Measurements from ENCODE around the gene ZNF808. TPM values are rescaled to one million over a fixed set of nuclear protein-coding genes. Genes with fewer than 3 reads are reported as not detected.
"Not testable (repeated sequence)": the region's sequence is repeated elsewhere in the genome, so short reads cannot be mapped to it uniquely, and the experiment has no call there.

The ZNF808 gene
- polyA plus RNA-seq, 1 of the 3 experiments (the other 2 are of a cell fraction) = 3.3 TPM

- TF ChIP-seq IRF3 (IDR thresholded peaks at IDR 0.05; ENCODE audit: low read depth, low read length) = no peak
- no peak for TF ChIP-seq FOXJ3 (CRISPR knock-in tag; IDR thresholded peaks at IDR 0.05)
- no peak for TF ChIP-seq CTCF (IDR thresholded peaks at IDR 0.05)
Observed at GRCh38 chr19:52592301-52592700, 64.8 kb downstream of the ZNF808 start (continued).

GRCh38 chr19:52593441-52593840 is 66.0 kb downstream of the ZNF808 start:
- H3K27me3 ChIP-seq (ENCODE audit: insufficient read depth); POLR2A ChIA-PET; H2AFZ ChIP-seq (ENCODE audit: low read depth); H3K9me3 ChIP-seq; H3K27ac ChIP-seq (ENCODE audit: low read depth in 2 of 2, low read length in 1 of 2); H3K9ac ChIP-seq; H3K9me2 ChIP-seq; H3K4me1 ChIP-seq (ENCODE audit: control insufficient read depth in 1 of 2, insufficient read depth in 2 of 2, low read depth in 1 of 2, low read length in 1 of 2); H4K20me1 ChIP-seq (ENCODE audit: insufficient read depth); DNase-seq; CTCF ChIA-PET; H3K79me2 ChIP-seq (ENCODE audit: insufficient read depth); H3K4me3 ChIP-seq (ENCODE audit: low read depth in 2 of 2, low read length in 1 of 2); H3F3A ChIP-seq (replicated peaks; ENCODE audit: insufficient read depth); H3K4me2 ChIP-seq: not testable (repeated sequence)
- 100% methylated on average over 5 of the region's 25 CpGs for WGBS (ENCODE audit: low lambda C conversion rate)
- peaks cover 9 to 36% of the 10 kb centered on the region in 2 experiments for H3K36me3 ChIP-seq (replicated peaks in 1 of 2; ENCODE audit: control insufficient read depth in 1 of 2, insufficient read depth in 2 of 2, low read length in 1 of 2)

- H3K27me3 ChIP-seq (ENCODE audit: insufficient read depth) = no peaks in the 10 kb centered on the region
- no peaks in the 10 kb centered on the region for H4K20me1 ChIP-seq (ENCODE audit: insufficient read depth)
- 78% methylated on average over 3 of the region's 3 CpGs for WGBS (ENCODE audit: low lambda C conversion rate)
- no peak overlapping the region for H3K9ac ChIP-seq
- no peak overlapping the region for H3K4me3 ChIP-seq (ENCODE audit: low read depth in 2 of 2, low read length in 1 of 2)
- TF ChIP-seq CHD2 (IDR thresholded peaks at IDR 0.05; ENCODE audit: low read length, partially characterized antibody) (no peak), USF1 (IDR thresholded peaks at IDR 0.05; ENCODE audit: borderline replicate concordance, low read depth) (no peak), TEAD4 (IDR thresholded peaks at IDR 0.05; ENCODE audit: borderline replicate concordance, insufficient read depth) (no peak), FOSL2 (IDR thresholded peaks at IDR 0.05; ENCODE audit: borderline replicate concordance, low read depth) (no peak), ELF1 (IDR thresholded peaks at IDR 0.05) (no peak), TAF1 (IDR thresholded peaks at IDR 0.05; ENCODE audit: borderline replicate concordance, low read depth, low read length) (no peak), EZH2phosphoT487 (IDR thresholded peaks at IDR 0.05; ENCODE audit: borderline replicate concordance, low read depth) (no peak), REST (IDR thresholded peaks at IDR 0.05; ENCODE audit: low read depth, low read length) (no peak), MXI1 (IDR thresholded peaks at IDR 0.05; ENCODE audit: low read depth, low read length) (no peak), ZBTB33 (IDR thresholded peaks at IDR 0.05; ENCODE audit: borderline replicate concordance, low read depth) (no peak), EP300 (IDR thresholded peaks at IDR 0.05; ENCODE audit: borderline replicate concordance in 1 of 2, low read depth in 1 of 2, low read length in 1 of 2) (no peak), FOXJ3 (CRISPR knock-in tag; IDR thresholded peaks at IDR 0.05) (no peak), RAD21 (IDR thresholded peaks at IDR 0.05; ENCODE audit: low read length) (no peak), GATA2 (CRISPR knock-in tag; IDR thresholded peaks at IDR 0.05) (no peak)
- ChIA-PET POLR2A (no interaction called here), CTCF (interaction anchor here (0.6 kb wide), 2 partner anchors 10 to 132 kb away, joined by 3 read pairs; no protein-coding TSS in a partner anchor)
- no peak for DNase-seq
- no peaks in the 10 kb centered on the region for H3K9me2 ChIP-seq
- peaks cover 9 to 23% of the 10 kb centered on the region in 2 experiments for H3K36me3 ChIP-seq (replicated peaks in 1 of 2; ENCODE audit: control insufficient read depth in 1 of 2, insufficient read depth in 2 of 2, low read length in 1 of 2)
- H3K4me2 ChIP-seq = no peak overlapping the region
- no peak overlapping the region for H2AFZ ChIP-seq (ENCODE audit: low read depth)
- H3K4me1 ChIP-seq (ENCODE audit: control insufficient read depth in 1 of 2, insufficient read depth in 2 of 2, low read depth in 1 of 2, low read length in 1 of 2) = peaks cover 0 to 7% of the 10 kb centered on the region in 2 experiments; a peak in 1 of 4 replicates
- no peak overlapping the region for H3K27ac ChIP-seq (ENCODE audit: low read depth in 2 of 2, low read length in 1 of 2)
- peaks cover 5% of the 10 kb centered on the region; the same call in 1 of the 2 replicates for H3K79me2 ChIP-seq (ENCODE audit: insufficient read depth)
- peaks cover 3% of the 10 kb centered on the region for H3F3A ChIP-seq (replicated peaks; ENCODE audit: insufficient read depth)
- H3K9me3 ChIP-seq = no peaks in the 10 kb centered on the region
Observed at GRCh38 chr19:52599241-52599640, 71.8 kb downstream of the ZNF808 start.
